GM12878 (cell line): Measurements from ENCODE around the gene CIROP. TPM values are rescaled to one million over a fixed set of nuclear protein-coding genes. Genes with fewer than 3 reads are reported as not detected.

Source experiments
- ATAC-seq: fragments of 200-7000 bp; cut with Tn5 transposase; 3 replicates; pipeline ENCODE4 v1.9.1; 2020; ENCODE audit warnings: mild to moderate bottlenecking, moderate library complexity
- BruUV-seq: library from RNA; stranded (reverse); fragments of 400-500 nt; replicated peaks from 2 replicates; lab custom pipeline; 2021; lab: Mats Ljungman, UMichigan
- CTCF ChIA-PET: fragments of 300-600 bp; sonication (Branson Sonifier 250); formaldehyde crosslinking; extraction: SDS; loops from one replicate; lab custom pipeline; 2021; ENCODE audit warnings: inconsistent platforms; lab: Yijun Ruan, JAX
- POLR2A ChIA-PET: fragments of 350-600 bp; formaldehyde crosslinking; extraction: SDS; loops from one replicate; lab custom pipeline; 2021; ENCODE audit warnings: inconsistent platforms; lab: Charles Lee
- RAD21 ChIA-PET: fragments of 300-600 bp; sonication (Branson Sonifier 250); formaldehyde crosslinking; loops from one replicate; lab custom pipeline; 2023; ENCODE audit warnings: antibody characterized with exemption; ENCODE audit not compliant: unreplicated experiment; lab: Charles Lee
- SMC1A ChIA-PET: fragments of 300-600 bp; sonication (Branson Sonifier 250); formaldehyde crosslinking; loops from one replicate; lab custom pipeline; 2023; ENCODE audit not compliant: unreplicated experiment, uncharacterized antibody; lab: Charles Lee
- DNase-seq: peaks from one replicate; pipeline ENCODE4 v3.0.0-alpha.2; 2011; ENCODE audit warnings: low read depth, low spot score
- FAIRE-seq: peaks from 3 replicates; lab custom pipeline; 2011; peaks lifted over from hg19 to GRCh38; lab: Jason Lieb, UNC
- H2AFZ ChIP-seq: 2 replicates; pipeline ENCODE4 v1.6.0; 2011; ENCODE audit warnings: low read depth, low read length, control low read depth; ENCODE audit not compliant: control insufficient read depth
- H3K27ac ChIP-seq: 2 replicates; pipeline ENCODE4 v1.5.1; 2011; ENCODE audit warnings: control low read depth; ENCODE audit not compliant: control insufficient read depth, insufficient read depth
- H3K27me3 ChIP-seq, 2 experiments: replicated peaks in 1 of 2; 2 replicates each; pipeline versions ENCODE4 v1.6.0 to v1.6.1; 2011; ENCODE audit warnings: low read length in 1 of 2; ENCODE audit not compliant: control insufficient read depth in 2 of 2, insufficient read depth in 2 of 2
- H3K36me3 ChIP-seq, 2 experiments: 2 replicates each; pipeline ENCODE4 v1.5.1; 2011; ENCODE audit warnings: low read length in 1 of 2; ENCODE audit not compliant: control insufficient read depth in 2 of 2, insufficient read depth in 2 of 2
- H3K4me1 ChIP-seq: 2 replicates; pipeline ENCODE4 v1.6.1; 2011; ENCODE audit warnings: mild to moderate bottlenecking, low read length, moderate library complexity, mixed read lengths; ENCODE audit not compliant: control insufficient read depth, insufficient read depth
- H3K4me2 ChIP-seq: 2 replicates; pipeline ENCODE4 v1.6.0; 2011; ENCODE audit warnings: control low read depth; ENCODE audit not compliant: control insufficient read depth, insufficient read depth
- H3K4me3 ChIP-seq: fragments of 200-600 bp; sonication (generic); 2 replicates; pipeline ENCODE4 v1.5.1; 2016
- H3K79me2 ChIP-seq: 2 replicates; pipeline ENCODE4 v1.6.0; 2011; ENCODE audit warnings: low read length; ENCODE audit not compliant: control insufficient read depth, insufficient read depth
- H3K9ac ChIP-seq: 2 replicates; pipeline ENCODE4 v1.8.0; 2011; ENCODE audit warnings: low read length, control low read depth, mixed read lengths; ENCODE audit not compliant: control insufficient read depth, insufficient read depth
- H3K9me3 ChIP-seq: replicated peaks from 3 replicates; pipeline ENCODE4 v1.5.1; 2011; ENCODE audit warnings: mild to moderate bottlenecking, low read length; ENCODE audit not compliant: control insufficient read depth, insufficient read depth
- H4K20me1 ChIP-seq: 2 replicates; pipeline ENCODE4 v1.6.0; 2011; ENCODE audit not compliant: control insufficient read depth, insufficient read depth
- CEBPZ ChIP-seq: fragments of 150-350 bp; IDR thresholded peaks from 2 replicates; pipeline ENCODE4 v1.6.1; 2016; ENCODE audit warnings: low read depth, low read length
- E4F1 ChIP-seq: fragments of 450-650 bp; IDR thresholded peaks from 2 replicates; pipeline ENCODE4 v1.6.1; 2018; ENCODE audit warnings: borderline replicate concordance, mild to moderate bottlenecking; ENCODE audit not compliant: partially characterized antibody
- ETV6 ChIP-seq, 2 experiments: fragments of 450-650 bp in 1 of 2; IDR thresholded peaks in 1 of 2; conservative IDR thresholded peaks in 1 of 2; 2 replicates each; pipeline ENCODE4 v1.6.1; 2014; ENCODE audit warnings: antibody characterized with exemption in 1 of 2, borderline replicate concordance in 1 of 2, low read depth in 1 of 2, mild to moderate bottlenecking in 1 of 2, moderate library complexity in 1 of 2
- HSF1 ChIP-seq: fragments of 150-350 bp; IDR thresholded peaks from 2 replicates; pipeline ENCODE4 v1.6.1; 2014; ENCODE audit warnings: mild to moderate bottlenecking, low read depth, low read length
- IRF5 ChIP-seq: fragments of 450-650 bp; IDR thresholded peaks from 2 replicates; pipeline ENCODE4 v1.6.1; 2017; ENCODE audit warnings: borderline replicate concordance
- RB1 ChIP-seq: fragments of 450-650 bp; formaldehyde crosslinking; IDR thresholded peaks from 2 replicates; pipeline ENCODE4 v1.6.1; 2017; ENCODE audit warnings: mild to moderate bottlenecking, borderline replicate concordance
- SMC3 ChIP-seq: IDR thresholded peaks from 2 replicates; pipeline ENCODE4 v1.6.1; 2011; ENCODE audit warnings: low read length, improper control_type of control experiment, borderline replicate concordance
- ZBTB33 ChIP-seq: fragments of 450-650 bp; IDR thresholded peaks from 2 replicates; pipeline ENCODE4 v1.6.1; 2017; ENCODE audit warnings: mild to moderate bottlenecking
- ZZZ3 ChIP-seq: IDR thresholded peaks from 2 replicates; pipeline ENCODE4 v1.6.1; 2011; ENCODE audit warnings: low read depth; ENCODE audit not compliant: control insufficient read depth, insufficient read length
- WGBS: methylation state at CpG from one replicate; pipeline ENCODE4 v1.1.6; 2016; ENCODE audit warnings: low lambda C conversion rate; ENCODE audit not compliant: insufficient replicate concordance, insufficient coverage; ENCODE audit errors: missing lambda C conversion rate; 5-methylcytosine and 5-hydroxymethylcytosine counted together
- in situ Hi-C: fragments of 300-500 bp; cut with MboI; formaldehyde crosslinking; loops from 9 replicates; pipeline ENCODE4 v1.14.3; 2018; ENCODE audit warnings: mixed read lengths
- intact Hi-C: fragments of 100-400 bp; cut with micrococcal nuclease; formaldehyde crosslinking; loops from one replicate; pipeline ENCODE4 v1.14.2; 2022; ENCODE audit not compliant: unreplicated experiment
- polyA plus RNA-seq, 11 experiments: library from polyadenylated mRNA; depleted of rRNA in 4 of 11; unstranded in 6 of 11; stranded (reverse) in 5 of 11; fragments of >200 nt; fragmentation: Nextera tagmentation in 4 of 11; fragmentation: Illumina TruSeq in 1 of 11; extraction: Ambion mirVana in 4 of 11; extraction: Trizol in 1 of 11; gene quantifications; 1 replicate in 1 of 11; 2 replicates in 10 of 11; pipeline versions ENCODE4 v1.2.1 to v1.2.3, GENCODE V29; 2011 to 2016; ENCODE audit warnings: inconsistent platforms in 2 of 11, missing spikeins in 2 of 11, low read depth in 1 of 11
- total RNA-seq, 4 experiments: library from RNA; depleted of rRNA in 3 of 4; stranded (reverse); fragments of >200 nt in 3 of 4; fragmentation: Illumina TruSeq in 1 of 4; extraction: Trizol in 1 of 4; gene quantifications; 2 replicates each; pipeline versions ENCODE4 v1.2.1 to v1.2.3, GENCODE V29; 2013 to 2021

The CIROP gene
- total and polyA plus RNA-seq, 10 of the 15 experiments (the other 5 are each of a cell fraction or from before 2014, with no cell fraction given) = not detected

GRCh38 chr14:23120541-23121251 is 15.9 kb upstream of the CIROP start:
- FAIRE-seq (peak; percentile 98), DNase-seq (peak; percentile 60), ATAC-seq (peak; percentile 96)
- Histone ChIP-seq H3K27me3 (no peaks in the 10 kb centered on the region; a peak in 2 of 4 replicates), H3K4me1 (peaks cover 20% of the 10 kb centered on the region), H3K4me3 (no peak overlapping the region; the same call in 1 of the 2 replicates), H3K36me3 (no peaks in the 10 kb centered on the region), H4K20me1 (no peaks in the 10 kb centered on the region), H3K9ac (no peak overlapping the region), H3K79me2 (no peaks in the 10 kb centered on the region), H3K9me3 (no peaks in the 10 kb centered on the region), H3K27ac (peak overlapping the region; percentile 24; the same call in 1 of the 2 replicates), H3K4me2 (peak overlapping the region; percentile 90), H2AFZ (peak overlapping the region; percentile 91)
- in situ Hi-C loops (loop anchor here (10.0 kb wide), 1 partner anchor 64 kb away; the partner anchor contains the start of gene SLC7A8), intact Hi-C loops (loop anchor here (1.0 to 2.0 kb wide), 3 partner anchors 67 to 260 kb away; no protein-coding TSS in a partner anchor)
- 3% methylated on average over 9 of the region's 9 CpGs for WGBS
- RAD21 ChIA-PET = interaction anchor here (0.5 to 2.3 kb wide), 29 partner anchors 8 to 439 kb away, joined by 3 to 15 read pairs (median 4); partner anchors contain the start of genes ACIN1, C14orf119, HOMEZ and PABPN1
- no TSS peak for BruUV-seq
- POLR2A ChIA-PET = interaction anchor here (1.4 kb wide), 1 partner anchor 26 kb away, joined by 3 read pairs; the partner anchor contains the start of gene ACIN1
- CTCF ChIA-PET = interaction anchor here (0.5 to 6.4 kb wide), 73 partner anchors 9 to 1645 kb away, joined by 3 to 127 read pairs (median 5); partner anchors contain the start of genes ACIN1, C14orf119, CDH24 and CMTM5
- SMC1A ChIA-PET = interaction anchor here (0.6 to 3.2 kb wide), 21 partner anchors 9 to 259 kb away, joined by 3 to 34 read pairs (median 5); partner anchors contain the start of genes ACIN1, C14orf119 and SLC7A8
- TF ChIP-seq ZBTB33 (no peak), CEBPZ (no peak), E4F1 (no peak), HSF1 (no peak), RB1 (no peak), ETV6 (conservative IDR thresholded peaks at IDR 0.05 in 1 of 2, IDR thresholded peaks at IDR 0.05 in 1 of 2; ENCODE audit: borderline replicate concordance in 1 of 2, low read depth in 1 of 2) (no peak), ZZZ3 (no peak), SMC3 (peak; percentile 99), IRF5 (no peak)
